NCI-H2196 treated with DMSO at 0.1 percent for 48 hours (cell line): Measurements from ENCODE around the gene VEZT.
A peak's percentile ranks its signal among the peaks of the same experiment; 100 is the strongest.
"Not testable (repeated sequence)": the region's sequence is repeated elsewhere in the genome, so short reads cannot be mapped to it uniquely, and the experiment has no call there.

ENCODE experiments used
- DNase-seq: peaks from one replicate; lab custom pipeline; 2025; ENCODE audit not compliant: unreplicated experiment; lab: John Stamatoyannopoulos, UW

Gene VEZT

DNA sequence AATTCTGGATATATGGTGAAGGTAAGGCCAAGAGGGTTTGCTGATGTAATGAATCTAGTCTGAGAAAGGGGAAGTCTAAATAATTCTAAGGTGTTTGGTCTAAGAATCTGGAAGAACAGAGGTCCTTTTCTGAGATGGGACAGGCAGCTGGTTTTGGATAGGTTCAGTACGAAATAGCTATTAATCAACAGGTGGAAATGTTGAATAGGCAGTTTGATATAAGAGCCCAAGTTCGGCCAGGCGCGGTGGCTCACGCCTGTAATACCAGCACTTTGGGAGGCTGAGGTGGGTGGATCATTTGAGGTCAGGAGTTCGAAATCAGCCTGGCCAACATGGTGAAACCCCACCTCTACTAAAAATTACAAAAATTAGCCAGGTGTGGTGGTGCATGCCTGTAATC is 97.1 kb downstream of the VEZT start:
- not testable (repeated sequence) for DNase-seq

DNA sequence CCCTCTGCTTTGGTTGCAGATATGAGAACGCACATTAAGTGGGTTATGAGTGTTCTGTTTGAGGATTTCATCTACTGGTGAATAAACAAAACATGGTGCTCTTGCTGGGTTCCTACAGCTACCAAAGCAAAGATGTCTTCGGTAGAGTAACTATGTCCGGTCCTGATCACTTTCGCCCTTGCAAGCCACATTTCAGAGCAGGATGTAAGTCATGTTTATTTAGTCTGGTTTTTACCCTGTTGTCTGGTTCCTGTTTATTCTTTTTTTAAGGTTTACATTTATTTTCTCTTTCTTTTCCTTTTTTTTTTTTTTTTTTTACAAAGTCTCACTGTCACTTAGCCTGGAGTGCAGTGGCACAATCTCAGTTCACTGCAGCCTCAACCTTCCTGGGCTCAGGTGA is 99.2 kb downstream of the VEZT start:
- DNase-seq, result no peak

- peak; percentile 21 for DNase-seq
Observed at GRCh38 chr12:95318071-95318545, 100.5 kb downstream of the VEZT start.

- no peak for DNase-seq
Observed at GRCh38 chr12:95319694-95320331, 102.2 kb downstream of the VEZT start.

DNA sequence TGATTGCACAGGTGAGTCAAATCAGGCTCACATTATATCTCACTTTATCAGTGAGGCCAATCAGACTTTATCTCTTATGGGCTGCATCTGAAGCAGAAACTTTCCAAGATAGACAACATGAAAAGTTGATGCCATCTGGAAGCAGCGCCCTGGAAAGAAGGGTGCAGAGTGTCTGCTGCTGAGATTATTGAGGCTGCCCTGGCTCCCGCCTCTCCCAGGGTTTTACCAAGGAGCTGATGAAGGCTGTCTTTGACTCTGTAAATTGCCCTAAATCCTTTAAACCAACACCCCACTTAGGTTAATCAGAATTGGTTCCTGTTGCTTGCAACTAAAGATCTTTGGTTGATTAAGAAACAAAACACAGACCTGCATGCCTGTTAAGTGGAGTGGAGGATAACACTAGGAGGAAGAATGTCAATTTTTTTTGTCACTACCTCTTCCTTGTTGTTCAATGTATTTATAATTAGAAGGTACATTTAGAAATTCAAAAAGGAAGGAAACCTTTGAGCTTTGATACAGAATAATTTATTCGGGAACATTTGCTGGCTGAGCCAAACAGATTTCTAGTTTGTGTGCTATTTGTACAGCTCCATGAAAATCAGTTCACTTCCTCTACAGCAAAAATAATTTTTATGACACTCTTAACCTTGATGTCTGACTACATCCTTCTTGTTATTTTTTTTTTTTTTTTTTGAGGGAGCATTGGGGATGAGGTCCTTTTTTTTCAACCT is 104.1 kb downstream of the VEZT start:
- no peak for DNase-seq

GRCh38 chr12:95322326-95322725 is 104.7 kb downstream of the VEZT start:
- DNase-seq, result no peak

DNA sequence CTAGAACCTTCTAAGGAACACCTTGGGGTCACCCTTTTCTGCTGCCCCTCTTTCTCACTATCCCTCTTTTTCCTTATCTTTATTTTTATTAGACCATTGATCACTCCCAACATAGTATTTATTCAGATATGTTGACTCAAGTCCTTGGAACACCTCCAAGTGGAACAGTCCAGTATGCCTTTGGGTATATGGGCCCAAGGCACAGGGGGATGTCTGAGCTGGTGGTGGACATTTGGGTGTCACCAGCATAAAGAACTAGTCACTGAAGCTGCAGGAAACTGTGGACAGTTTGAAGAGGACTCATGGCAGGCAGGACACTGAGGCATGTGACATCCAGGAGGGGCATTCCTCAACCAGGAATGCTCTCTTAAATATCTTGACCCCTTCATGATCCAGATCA is 105.6 kb downstream of the VEZT start:
- DNase-seq, result no peak

DNA sequence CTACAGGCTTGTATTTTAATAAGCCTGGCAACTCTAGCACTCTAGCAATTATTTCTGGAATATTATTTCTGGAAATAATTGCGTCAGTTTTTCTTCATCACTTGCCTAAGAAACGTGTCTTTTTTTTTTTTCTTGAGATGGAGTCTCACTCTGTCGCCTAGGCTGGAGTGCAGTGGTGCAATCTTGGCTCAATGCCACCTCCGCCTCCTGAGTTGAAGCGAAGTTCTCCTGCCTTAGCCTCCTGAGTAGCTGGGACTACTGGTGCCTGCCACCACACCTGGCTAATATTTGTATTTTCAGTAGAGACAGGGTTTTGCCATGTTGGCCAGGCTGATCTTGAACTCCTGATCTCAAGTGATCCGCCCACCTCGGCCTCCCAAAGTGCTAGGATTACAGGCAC is 106.6 kb downstream of the VEZT start:
- not testable (repeated sequence) for DNase-seq

DNA sequence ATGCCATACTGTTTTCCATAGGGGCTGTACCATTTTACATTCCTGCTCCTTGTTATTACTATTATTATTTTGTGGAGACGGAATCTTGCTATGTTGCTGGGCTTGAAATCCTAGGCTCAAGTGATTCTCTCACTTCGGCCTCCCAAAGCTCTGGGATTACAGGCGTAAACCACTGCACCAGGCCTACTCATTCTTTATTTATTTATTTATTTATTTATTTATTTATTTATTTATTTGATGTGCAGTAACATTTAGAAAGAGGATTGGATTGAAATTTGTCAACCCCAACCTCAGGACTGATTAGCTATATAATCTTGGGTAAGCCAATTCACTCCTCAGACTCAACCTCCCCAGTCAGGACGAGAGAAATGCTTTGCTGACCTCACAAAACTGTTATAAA is 107.9 kb downstream of the VEZT start:
- DNase-seq, result no peak

DNA sequence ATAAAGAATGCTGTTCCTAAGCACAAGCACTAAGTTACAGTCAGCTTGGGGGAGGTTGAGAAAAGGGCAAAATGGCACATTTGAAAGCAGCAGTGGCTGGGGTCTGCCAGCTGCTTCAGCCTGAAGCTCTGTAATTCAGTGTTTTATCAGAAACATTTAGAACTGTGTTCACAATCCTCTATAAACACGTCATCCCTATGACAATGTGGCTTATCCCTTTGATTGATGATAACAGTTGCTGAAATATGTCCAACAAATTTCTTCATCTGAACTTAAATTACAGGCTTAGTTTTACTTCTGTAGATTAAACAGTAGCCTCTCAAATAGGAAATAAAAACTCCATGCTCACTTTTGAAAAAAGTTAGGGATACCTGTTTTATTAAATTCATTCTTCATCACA is 108.8 kb downstream of the VEZT start:
- DNase-seq, result no peak

GRCh38 chr12:95326855-95327254 is 109.2 kb downstream of the VEZT start:
- DNase-seq, result no peak

DNA sequence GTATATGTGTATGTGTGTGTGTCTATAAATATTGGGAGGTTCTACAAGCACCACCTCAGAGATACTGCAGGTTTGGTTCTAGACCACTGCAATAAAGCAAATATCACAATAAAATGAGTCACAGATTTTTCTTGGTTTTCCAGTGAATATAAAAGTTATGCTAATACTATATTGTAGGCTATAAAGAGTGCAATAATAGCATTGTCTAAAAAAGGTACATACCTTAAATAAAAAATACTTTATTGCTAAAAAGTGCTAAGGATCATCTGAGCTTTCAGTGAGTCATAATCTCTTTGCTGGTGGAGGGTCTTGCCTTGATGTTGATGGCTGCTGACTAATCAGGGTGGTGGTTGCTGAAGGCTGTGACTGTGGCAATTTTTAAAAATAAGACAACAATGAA is 111.1 kb downstream of the VEZT start:
- DNase-seq, result no peak

DNA sequence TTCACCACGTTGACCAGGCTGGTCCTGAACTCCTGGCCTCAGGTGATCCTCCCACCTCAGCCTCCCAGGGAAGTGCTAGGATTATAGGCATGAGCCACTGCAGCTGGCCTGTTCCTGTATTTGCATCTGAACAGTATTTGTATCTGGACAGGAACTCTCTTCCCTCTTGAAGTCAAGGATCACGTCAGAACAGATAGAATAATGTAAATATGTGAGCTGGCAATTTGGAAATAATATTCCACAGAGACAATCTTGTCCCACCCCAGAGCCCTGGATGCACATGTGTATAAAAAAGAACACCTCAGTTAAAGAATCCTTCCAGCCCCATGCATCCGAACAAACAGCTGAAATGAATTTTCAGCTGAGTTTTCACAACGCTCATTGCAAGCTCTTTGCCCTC is 118.3 kb downstream of the VEZT start:
- no peak for DNase-seq

DNA sequence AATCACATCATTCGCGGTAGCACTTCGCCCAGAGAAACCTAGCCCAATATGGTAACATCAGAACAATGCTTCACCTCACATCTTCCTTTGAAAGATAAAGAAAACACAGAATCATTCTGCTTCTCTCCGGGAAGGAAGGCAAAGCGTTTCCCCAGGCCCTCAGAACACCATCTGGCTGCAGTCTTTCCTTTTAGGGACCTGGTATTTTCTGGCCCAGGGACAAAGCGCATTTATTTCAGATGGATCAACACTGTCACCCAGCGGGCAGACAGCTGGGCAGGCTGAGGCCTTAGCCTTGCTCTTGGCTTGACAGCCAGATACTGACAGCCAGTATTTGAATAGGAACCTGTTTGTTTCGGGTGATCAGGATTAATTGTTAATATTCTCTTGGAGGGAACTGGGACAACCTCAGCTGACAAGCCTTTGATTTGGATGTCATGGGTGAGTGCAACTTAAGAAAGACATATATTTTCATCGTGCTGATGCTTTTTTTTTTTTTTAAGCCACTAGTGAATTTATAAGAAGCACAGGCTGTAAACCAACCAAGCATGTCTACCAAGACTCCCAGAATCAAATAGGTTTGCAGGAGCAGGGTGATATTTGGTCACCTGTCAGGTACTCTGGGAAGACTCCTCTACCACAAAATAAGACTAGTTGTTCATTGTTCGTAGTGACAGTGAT is 118.9 kb downstream of the VEZT start:
- DNase-seq, result peak; percentile 73

GRCh38 chr12:95337146-95337545 is 119.5 kb downstream of the VEZT start:
- no peak for DNase-seq

GRCh38 chr12:95339086-95339788 is 121.6 kb downstream of the VEZT start:
- no peak for DNase-seq

DNA sequence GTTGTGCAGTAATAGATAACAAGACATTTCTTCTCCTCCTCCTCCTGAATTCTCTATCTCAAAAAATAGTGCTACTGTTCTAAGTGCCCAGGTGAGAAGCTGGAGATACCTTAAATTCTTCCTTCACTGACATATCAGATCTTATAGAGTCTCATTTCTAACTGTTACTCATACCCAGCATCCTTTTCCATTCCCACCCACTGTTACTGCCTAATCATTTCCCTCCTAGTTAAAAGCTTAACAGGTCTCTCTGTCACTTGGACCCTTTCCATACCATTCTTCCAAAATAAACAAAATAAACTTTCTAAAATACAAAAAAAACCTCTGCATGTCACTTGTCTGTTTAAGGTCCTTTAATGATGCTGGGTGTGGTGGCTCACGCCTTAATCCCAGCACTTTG is 124.4 kb downstream of the VEZT start:
- no peak for DNase-seq

- DNase-seq, result no peak
Observed at GRCh38 chr12:95343461-95344230, 126.0 kb downstream of the VEZT start.

DNA sequence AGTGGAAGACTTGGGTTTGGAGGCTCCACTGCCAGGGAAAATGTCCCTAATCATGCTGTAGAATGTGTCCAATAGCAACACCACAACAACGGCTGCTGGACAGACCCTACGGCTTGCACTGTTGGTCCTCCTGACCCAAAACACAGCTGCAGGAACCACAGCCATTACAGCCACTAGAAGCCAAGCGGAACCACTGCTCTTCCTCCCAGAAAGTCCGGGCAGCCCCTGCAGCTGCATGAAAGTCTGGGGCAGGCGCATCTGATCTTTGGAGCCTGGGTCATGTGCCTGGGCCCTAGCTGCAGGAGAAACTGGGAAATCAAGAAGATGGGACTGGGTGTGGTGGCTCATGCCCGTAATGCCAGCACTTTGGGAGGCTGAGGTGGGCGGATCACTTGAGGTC is 131.7 kb downstream of the VEZT start:
- DNase-seq, result no peak

- DNase-seq, result no peak
Observed at GRCh38 chr12:95351748-95352147, 134.1 kb downstream of the VEZT start.
